Mammary epithelial cell (primary cell): Measurements from ENCODE around the gene SPATC1L.

Experiments
- CTCF ChIP-seq, 2 donors: IDR thresholded peaks in 1 of 2; conservative IDR thresholded peaks in 1 of 2; 2 replicates each; pipeline ENCODE4 v1.5.1; 2011 to 2012; ENCODE audit warnings: inconsistent platforms in 2 of 2, low read length in 2 of 2, mild to moderate bottlenecking in 2 of 2, control low read depth in 1 of 2, low read depth in 1 of 2; ENCODE audit not compliant: insufficient read depth in 1 of 2; ENCODE audit errors: extremely low read depth in 1 of 2
- EZH2 ChIP-seq: IDR thresholded peaks from 2 replicates; pipeline ENCODE4 v1.6.1; 2012; ENCODE audit warnings: low read length, inconsistent platforms, borderline replicate concordance

DNA sequence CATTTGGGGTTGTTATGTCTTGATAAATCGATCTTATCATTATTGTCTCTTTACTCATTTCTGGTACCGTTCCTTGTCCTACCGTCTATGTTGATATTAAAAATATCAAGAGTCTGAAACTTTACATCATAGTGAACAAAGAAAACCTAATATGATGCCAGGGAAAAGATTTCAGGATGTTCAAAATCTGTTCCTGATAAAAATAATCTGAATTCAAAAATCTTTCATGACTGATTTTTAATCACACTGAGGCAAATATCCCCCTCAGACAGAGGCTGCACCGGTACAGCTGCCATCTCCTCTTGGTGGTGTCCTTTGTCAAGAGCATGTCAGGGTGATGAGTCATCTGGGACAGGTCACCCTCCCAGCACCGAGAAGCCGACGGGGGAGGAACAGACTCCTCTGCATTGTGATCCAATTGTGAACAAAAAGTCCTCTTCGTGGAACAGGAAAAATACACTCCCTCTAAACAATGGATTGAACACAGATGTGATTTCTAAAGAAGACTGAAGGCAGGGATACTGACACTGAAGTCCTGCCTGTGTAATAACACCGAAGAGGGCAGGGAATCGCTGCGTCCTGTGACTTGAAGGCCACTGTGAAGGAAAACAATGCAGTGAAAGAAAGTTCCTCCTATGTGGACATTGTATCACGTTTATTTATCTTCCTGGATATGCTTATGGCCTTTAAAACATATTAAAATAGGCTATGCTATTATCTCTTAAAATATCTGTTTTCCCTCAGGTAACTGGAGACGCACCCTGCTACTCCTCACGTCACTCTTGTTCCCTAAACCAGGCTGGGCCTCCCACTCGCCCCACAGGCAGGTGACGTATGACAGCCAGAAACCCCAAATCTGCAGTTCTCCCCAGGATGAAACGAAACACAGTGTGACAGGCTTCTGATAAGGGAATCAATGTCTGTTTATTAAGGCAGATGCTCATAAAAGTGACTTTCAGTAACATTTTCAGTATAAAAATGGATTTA lies 4.3 kb upstream of the SPATC1L start:
- TF ChIP-seq CTCF (conservative IDR thresholded peaks at IDR 0.05 in 1 of 2, IDR thresholded peaks at IDR 0.05 in 1 of 2; ENCODE audit: extremely low read depth in 1 of 2, insufficient read depth in 1 of 2, low read depth in 1 of 2, low read length in 2 of 2) (no peak), EZH2 (no peak)
